Ishikawa (cell line): Measurements from ENCODE around the gene CD6.

Source experiments
- CEBPB ChIP-seq: IDR thresholded peaks from 2 replicates; pipeline ENCODE4 v1.6.1; 2012
- CREB1 ChIP-seq: IDR thresholded peaks from 2 replicates; pipeline ENCODE4 v1.6.1; 2012; ENCODE audit warnings: low read depth
- EGR1 ChIP-seq: IDR thresholded peaks from 2 replicates; pipeline ENCODE4 v1.6.1; 2012
- EP300 ChIP-seq: IDR thresholded peaks from 2 replicates; pipeline ENCODE4 v1.6.1; 2012; ENCODE audit warnings: borderline replicate concordance
- FOXM1 ChIP-seq: IDR thresholded peaks from 2 replicates; pipeline ENCODE4 v1.6.1; 2012; ENCODE audit warnings: low read depth, borderline replicate concordance
- NFIC ChIP-seq: IDR thresholded peaks from 2 replicates; pipeline ENCODE4 v1.6.1; 2012
- RAD21 ChIP-seq: IDR thresholded peaks from 2 replicates; pipeline ENCODE4 v1.6.1; 2012; ENCODE audit warnings: low read depth
- TAF1 ChIP-seq: IDR thresholded peaks from 2 replicates; pipeline ENCODE4 v1.6.1; 2012; ENCODE audit warnings: low read depth, mild to moderate bottlenecking
- TCF12 ChIP-seq: IDR thresholded peaks from 2 replicates; pipeline ENCODE4 v1.6.1; 2012; ENCODE audit warnings: low read depth
- TEAD4 ChIP-seq: IDR thresholded peaks from 2 replicates; pipeline ENCODE4 v1.6.1; 2012
- YY1 ChIP-seq: IDR thresholded peaks from 2 replicates; pipeline ENCODE4 v1.6.1; 2012; ENCODE audit warnings: low read depth
- ZBTB7A ChIP-seq: IDR thresholded peaks from 2 replicates; pipeline ENCODE4 v1.6.1; 2012; ENCODE audit warnings: low read depth
- TF ChIP-seq, protein P1 (sequence below): IDR thresholded peaks from 2 replicates; pipeline ENCODE4 v1.6.1; 2012
- TF ChIP-seq, protein P2 (sequence below): IDR thresholded peaks from 2 replicates; pipeline ENCODE4 v1.6.1; 2012; ENCODE audit warnings: low read depth, mild to moderate bottlenecking
- TF ChIP-seq, protein P3 (sequence below): IDR thresholded peaks from 2 replicates; pipeline ENCODE4 v1.6.1; 2012

CD6 gene

DNA sequence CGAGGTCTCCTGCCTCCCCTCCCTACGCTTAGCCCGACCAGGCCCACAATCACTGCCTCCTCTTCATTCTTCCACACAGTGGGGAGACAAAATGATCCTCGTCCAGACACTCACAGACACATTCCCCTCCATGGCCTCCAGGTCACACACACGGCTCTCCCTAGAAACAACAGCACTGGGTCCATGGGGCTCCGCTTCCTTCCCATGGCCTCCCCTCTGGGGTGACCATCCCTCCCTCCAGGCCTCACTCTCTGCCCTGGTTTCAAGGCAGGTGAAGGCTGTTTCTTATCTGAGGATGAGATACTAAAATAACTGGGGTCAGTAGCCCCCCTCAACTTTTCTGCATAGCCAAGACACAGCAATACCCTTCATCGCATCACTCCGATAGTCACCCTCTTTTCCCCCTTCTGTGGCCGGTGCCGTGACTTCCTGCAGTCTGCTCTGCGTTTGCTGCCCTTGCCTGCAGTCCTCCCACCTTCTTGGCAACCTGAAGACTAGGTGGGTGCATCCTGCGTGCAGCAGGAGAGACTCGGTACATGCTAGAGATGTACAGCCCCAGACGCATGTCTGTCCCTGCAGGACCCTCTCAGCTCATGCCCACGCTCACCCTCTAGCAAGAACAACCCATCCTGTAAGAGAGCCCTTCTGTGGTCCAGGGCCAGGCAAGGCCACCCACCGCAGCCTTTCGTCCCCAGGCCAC, 55.8 kb downstream of the CD6 start:
- TF ChIP-seq, protein P1, sequence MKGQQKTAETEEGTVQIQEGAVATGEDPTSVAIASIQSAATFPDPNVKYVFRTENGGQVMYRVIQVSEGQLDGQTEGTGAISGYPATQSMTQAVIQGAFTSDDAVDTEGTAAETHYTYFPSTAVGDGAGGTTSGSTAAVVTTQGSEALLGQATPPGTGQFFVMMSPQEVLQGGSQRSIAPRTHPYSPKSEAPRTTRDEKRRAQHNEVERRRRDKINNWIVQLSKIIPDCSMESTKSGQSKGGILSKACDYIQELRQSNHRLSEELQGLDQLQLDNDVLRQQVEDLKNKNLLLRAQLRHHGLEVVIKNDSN, result no peak
- no peak for TF ChIP-seq CREB1
- no peak for TF ChIP-seq EP300
- TF ChIP-seq, protein P2, sequence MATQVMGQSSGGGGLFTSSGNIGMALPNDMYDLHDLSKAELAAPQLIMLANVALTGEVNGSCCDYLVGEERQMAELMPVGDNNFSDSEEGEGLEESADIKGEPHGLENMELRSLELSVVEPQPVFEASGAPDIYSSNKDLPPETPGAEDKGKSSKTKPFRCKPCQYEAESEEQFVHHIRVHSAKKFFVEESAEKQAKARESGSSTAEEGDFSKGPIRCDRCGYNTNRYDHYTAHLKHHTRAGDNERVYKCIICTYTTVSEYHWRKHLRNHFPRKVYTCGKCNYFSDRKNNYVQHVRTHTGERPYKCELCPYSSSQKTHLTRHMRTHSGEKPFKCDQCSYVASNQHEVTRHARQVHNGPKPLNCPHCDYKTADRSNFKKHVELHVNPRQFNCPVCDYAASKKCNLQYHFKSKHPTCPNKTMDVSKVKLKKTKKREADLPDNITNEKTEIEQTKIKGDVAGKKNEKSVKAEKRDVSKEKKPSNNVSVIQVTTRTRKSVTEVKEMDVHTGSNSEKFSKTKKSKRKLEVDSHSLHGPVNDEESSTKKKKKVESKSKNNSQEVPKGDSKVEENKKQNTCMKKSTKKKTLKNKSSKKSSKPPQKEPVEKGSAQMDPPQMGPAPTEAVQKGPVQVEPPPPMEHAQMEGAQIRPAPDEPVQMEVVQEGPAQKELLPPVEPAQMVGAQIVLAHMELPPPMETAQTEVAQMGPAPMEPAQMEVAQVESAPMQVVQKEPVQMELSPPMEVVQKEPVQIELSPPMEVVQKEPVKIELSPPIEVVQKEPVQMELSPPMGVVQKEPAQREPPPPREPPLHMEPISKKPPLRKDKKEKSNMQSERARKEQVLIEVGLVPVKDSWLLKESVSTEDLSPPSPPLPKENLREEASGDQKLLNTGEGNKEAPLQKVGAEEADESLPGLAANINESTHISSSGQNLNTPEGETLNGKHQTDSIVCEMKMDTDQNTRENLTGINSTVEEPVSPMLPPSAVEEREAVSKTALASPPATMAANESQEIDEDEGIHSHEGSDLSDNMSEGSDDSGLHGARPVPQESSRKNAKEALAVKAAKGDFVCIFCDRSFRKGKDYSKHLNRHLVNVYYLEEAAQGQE, result no peak
- TF ChIP-seq RAD21, result no peak
- TF ChIP-seq TCF12, result no peak
- no peak for TF ChIP-seq EGR1
- TF ChIP-seq YY1, result no peak
- TF ChIP-seq, protein P3, sequence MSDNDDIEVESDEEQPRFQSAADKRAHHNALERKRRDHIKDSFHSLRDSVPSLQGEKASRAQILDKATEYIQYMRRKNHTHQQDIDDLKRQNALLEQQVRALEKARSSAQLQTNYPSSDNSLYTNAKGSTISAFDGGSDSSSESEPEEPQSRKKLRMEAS, result no peak
- no peak for TF ChIP-seq ZBTB7A
- TF ChIP-seq TEAD4, result no peak
- no peak for TF ChIP-seq TAF1
- no peak for TF ChIP-seq CEBPB
- TF ChIP-seq FOXM1, result no peak
- no peak for TF ChIP-seq NFIC

DNA sequence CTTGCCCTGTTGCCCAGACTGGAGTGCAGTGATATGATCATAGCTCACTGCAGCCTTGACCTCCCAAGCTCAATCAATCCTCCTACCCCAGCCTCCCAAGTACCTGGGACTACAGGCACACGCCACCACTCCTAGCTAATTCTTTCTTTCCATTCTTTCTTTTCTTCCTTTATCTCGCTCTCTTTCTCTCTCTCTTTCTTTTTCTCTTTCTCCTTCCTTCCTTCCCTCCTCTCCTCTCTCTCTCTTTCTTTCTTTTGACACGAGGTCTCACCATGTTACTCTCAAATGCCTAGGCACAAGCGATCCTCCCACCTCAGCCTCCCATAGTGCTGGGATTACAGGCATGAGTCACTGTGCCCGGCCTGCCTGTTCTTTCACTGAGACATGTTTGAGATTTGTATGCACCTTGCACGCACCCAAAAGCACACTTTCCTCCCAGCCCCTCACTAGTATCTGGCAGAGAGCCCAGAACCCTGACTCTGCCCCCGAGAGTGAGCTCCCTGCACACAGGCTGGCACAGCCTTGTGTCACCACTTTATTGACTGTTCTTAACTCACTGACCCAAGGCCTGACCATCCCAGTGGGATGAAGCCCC, 56.8 kb downstream of the CD6 start:
- TF ChIP-seq TCF12 (no peak), YY1 (no peak), TAF1 (no peak), EP300 (no peak), ZBTB7A (no peak), TEAD4 (no peak), FOXM1 (no peak), NFIC (no peak), CREB1 (no peak), RAD21 (no peak)
- TF ChIP-seq, protein P3, result no peak
- TF ChIP-seq, protein P2, result no peak
- TF ChIP-seq, protein P1, result no peak

DNA sequence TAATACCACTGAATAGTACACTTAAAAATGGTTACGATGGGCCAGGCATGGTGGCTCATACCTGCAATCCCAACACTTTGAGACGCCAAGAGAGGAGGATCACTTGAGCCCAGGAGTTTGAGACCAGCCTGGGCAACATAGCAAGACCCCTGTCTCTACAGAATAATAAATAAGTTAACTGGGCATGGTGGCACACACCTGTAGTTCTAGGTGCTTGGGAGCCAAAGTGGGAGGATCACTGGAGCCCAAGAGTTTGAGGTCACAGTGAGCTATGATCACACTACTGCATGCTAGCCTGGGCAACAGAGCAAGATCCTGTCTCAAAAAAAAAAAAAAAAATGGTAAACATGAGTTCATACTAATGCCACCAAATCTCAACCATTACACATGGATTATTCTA, 61.3 kb downstream of the CD6 start:
- TF ChIP-seq, protein P3, result no peak
- TF ChIP-seq, protein P2, result no peak
- TF ChIP-seq EGR1 (no peak), CREB1 (no peak), NFIC (no peak)

DNA sequence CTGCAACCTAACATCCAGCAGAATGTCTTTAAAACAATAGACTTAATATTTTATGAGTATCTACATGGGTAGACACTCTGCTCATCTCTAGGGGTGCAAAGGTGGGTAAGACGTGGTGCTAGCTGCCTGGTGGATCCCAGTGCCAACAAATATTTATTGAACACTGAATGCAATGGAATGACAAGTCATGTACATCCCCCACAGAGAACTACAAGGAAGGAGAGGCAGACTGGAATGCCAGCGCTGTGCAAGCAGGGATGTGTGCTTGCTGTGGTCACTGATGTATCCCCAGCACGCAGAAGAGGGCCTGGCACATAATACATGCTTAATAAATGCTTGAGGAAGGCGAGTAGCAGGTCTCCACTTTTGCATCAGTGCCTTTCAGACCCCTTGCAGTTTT, 61.9 kb downstream of the CD6 start:
- TF ChIP-seq YY1 (no peak), NFIC (no peak), TEAD4 (no peak), CEBPB (no peak), TCF12 (no peak)
- TF ChIP-seq, protein P2, result no peak
